B cell (primary cell): ENCODE results near the gene FER.

Experiments used
- CTCF ChIP-seq: fragments of 200-600 bp; IDR thresholded peaks from one replicate; pipeline ENCODE4 v1.8.0; 2022; ENCODE audit warnings: antibody characterized with exemption, mild to moderate bottlenecking
- EZH2 ChIP-seq: IDR thresholded peaks from 2 replicates; pipeline ENCODE4 v1.6.1; 2012; ENCODE audit warnings: borderline replicate concordance, low read depth, mild to moderate bottlenecking, moderate library complexity, low read length; ENCODE audit not compliant: insufficient read depth, poor library complexity, severe bottlenecking

- TF ChIP-seq CTCF = no peak
- no peak for TF ChIP-seq EZH2
Measured at GRCh38 chr5:108822211-108822947, 74.7 kb downstream of the FER start.
